BLaER1 (cell line): Measurements from ENCODE around the gene PFN1.
"Not testable (repeated sequence)": the region's sequence is repeated elsewhere in the genome, so short reads cannot be mapped to it uniquely, and the experiment has no call there.

ENCODE experiments used
- H3K27ac ChIP-seq: shearing (Covaris generic); formaldehyde crosslinking; 2 replicates; pipeline ENCODE4 v1.8.1; 2022
- H3K27me3 ChIP-seq: shearing (Covaris generic); formaldehyde crosslinking; 2 replicates; pipeline ENCODE4 v1.8.1; 2022
- H3K36me3 ChIP-seq: shearing (Covaris generic); formaldehyde crosslinking; 2 replicates; pipeline ENCODE4 v1.8.1; 2022
- H3K4me1 ChIP-seq: shearing (Covaris generic); formaldehyde crosslinking; 2 replicates; pipeline ENCODE4 v1.8.1; 2022
- H3K4me2 ChIP-seq: shearing (Covaris generic); formaldehyde crosslinking; 2 replicates; pipeline ENCODE4 v1.8.1; 2022
- H3K4me3 ChIP-seq: shearing (Covaris generic); formaldehyde crosslinking; 2 replicates; pipeline ENCODE4 v1.8.1; 2022
- H3K9ac ChIP-seq: shearing (Covaris generic); formaldehyde crosslinking; 2 replicates; pipeline ENCODE4 v1.8.1; 2022
- H3K9me3 ChIP-seq: shearing (Covaris generic); formaldehyde crosslinking; 2 replicates; pipeline ENCODE4 v1.8.1; 2022
- H4K20me1 ChIP-seq: shearing (Covaris generic); formaldehyde crosslinking; 2 replicates; pipeline ENCODE4 v1.8.1; 2022
- Cebpa-rat ChIP-seq: shearing (Covaris generic); IDR thresholded peaks from 2 replicates; pipeline ENCODE4 v1.8.1; 2022

PFN1 gene

DNA sequence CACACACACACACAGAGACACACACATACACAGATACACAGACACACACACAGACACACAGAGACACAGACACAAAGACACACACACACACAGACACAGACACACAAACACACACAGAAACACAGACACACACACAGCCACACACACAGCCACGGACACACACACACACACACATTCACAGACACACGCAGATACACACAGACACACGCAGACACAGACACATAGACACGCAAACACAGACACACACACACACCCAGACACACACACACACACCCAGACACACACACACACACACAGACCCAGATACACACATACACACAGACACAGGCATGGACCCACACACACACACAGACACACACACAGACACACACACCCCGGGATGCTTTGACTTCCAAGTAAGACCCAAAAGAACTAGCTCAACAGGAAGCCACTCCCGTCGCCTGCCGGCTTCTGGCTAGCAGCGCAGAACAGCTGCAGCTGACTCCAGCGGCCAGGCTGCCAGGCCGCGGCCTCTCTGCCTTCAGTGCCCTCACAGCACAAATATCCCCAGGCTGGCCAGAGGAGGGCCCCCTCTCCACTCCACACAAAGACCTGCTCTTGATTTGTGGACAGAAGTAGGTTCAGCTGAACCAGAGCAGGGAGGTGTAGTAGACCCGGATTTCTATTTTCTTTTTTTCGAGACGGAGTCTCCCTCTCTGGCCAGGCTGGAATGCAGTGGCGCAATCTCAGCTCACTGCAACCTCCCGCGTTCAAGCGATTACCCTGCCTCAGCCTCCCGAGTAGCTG, 39.4 kb downstream of the PFN1 start:
- no peaks in the 10 kb centered on the region for H3K36me3 ChIP-seq
- no peaks in the 10 kb centered on the region for H3K9me3 ChIP-seq
- H3K27me3 ChIP-seq: no peaks in the 10 kb centered on the region
- H3K9ac ChIP-seq: peak overlapping the region; percentile 21; the same call in 1 of the 2 replicates
- no peak for TF ChIP-seq Cebpa-rat
- no peaks in the 10 kb centered on the region for H4K20me1 ChIP-seq
- H3K27ac ChIP-seq: peak overlapping the region; percentile 56
- no peak overlapping the region for H3K4me3 ChIP-seq
- H3K4me2 ChIP-seq: peak overlapping the region; percentile 52
- peaks cover 30% of the 10 kb centered on the region for H3K4me1 ChIP-seq

DNA sequence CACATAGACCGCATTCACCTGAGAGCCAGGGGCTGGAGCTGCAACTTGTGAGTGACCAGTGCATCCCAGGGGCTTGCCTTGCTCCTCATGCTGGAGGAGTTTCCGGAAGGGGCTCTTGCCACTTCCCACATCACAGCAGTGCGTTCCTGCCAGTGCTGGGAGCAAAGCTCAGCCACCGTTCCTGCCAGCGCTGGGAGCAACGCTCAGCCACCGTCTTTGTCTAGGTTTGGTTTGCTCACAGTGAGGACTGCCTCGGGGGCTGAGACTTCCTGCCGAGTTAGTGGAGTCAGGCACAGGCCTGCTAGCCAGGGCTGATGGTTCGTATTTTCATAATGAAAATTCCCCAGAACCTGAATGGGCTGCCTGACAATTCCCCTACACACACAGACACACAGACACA, 40.0 kb downstream of the PFN1 start:
- peaks cover 34% of the 10 kb centered on the region for H3K4me1 ChIP-seq
- no peak for TF ChIP-seq Cebpa-rat
- H3K4me3 ChIP-seq: no peak overlapping the region
- no peaks in the 10 kb centered on the region for H4K20me1 ChIP-seq
- H3K36me3 ChIP-seq: no peaks in the 10 kb centered on the region
- no peaks in the 10 kb centered on the region for H3K27me3 ChIP-seq
- peak overlapping the region; percentile 21; the same call in 1 of the 2 replicates for H3K9ac ChIP-seq
- H3K27ac ChIP-seq: peak overlapping the region; percentile 13
- no peaks in the 10 kb centered on the region for H3K9me3 ChIP-seq
- peak overlapping the region; percentile 52 for H3K4me2 ChIP-seq

DNA sequence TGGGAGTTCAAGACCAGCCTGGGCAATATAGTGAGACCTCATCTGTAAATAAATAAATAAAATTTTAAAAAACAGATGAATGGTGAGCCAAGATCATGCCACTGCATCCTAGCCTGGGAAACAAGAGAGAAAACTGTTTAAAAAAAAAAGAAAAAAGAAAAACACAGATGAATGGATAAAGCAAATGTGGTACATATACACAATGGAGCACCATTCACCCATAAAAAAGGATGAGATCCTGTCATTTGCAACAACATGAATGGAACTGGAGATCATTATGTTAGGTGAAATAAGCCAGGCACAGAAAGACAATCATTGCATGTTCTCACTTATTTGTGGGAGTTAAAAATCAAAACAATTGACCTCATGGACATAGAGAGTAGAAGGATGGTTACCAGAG, 41.7 kb downstream of the PFN1 start:
- not testable (repeated sequence) for H3K27me3 ChIP-seq, H3K36me3 ChIP-seq, H3K27ac ChIP-seq, H3K4me2 ChIP-seq, H4K20me1 ChIP-seq, H3K9me3 ChIP-seq, H3K9ac ChIP-seq, H3K4me3 ChIP-seq
- H3K4me1 ChIP-seq: peaks cover 42% of the 10 kb centered on the region

DNA sequence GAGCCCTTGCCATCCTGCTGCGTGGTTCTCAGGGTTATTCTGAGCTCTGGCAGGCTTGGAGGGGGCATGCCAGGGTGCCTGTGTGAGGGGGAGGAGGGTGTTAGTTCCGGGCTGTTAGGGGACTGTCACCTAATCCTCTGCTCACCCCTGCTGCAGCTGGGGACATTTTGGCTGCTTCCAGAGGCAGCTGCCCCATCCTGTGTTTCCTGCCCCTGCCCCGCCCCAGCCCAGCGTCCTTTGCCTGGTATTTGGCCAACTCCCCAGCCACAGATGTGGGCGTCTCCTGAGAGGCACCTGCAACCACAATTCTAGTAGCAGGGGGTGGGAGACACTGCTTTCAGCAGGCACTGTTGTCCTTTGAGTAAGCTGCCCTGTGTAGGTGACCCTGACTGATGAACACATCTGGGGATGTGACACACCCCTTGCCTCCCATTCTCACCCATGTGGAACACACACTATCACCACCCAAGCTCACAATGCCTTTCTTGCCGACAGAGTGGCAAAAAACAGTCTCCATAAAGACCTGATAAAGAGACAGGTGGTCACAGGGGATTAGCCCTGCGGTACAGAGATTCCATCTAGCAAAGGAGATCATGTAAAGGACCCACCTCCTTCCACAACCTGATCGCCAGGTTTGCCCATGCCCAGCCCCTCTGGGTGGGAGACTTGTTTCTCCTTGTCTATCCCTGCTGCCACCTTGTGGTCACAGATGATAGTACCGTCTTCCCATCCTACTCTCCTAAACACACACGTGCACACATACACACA, 45.1 kb downstream of the PFN1 start, which contains the start of gene CHRNE:
TSS of gene CHRNE (minus strand) at position 48 of the 768 bp plus-strand sequence. CDS start at position 13, 35 bp downstream.
- no peak for TF ChIP-seq Cebpa-rat
- Histone ChIP-seq H3K27me3 (peaks cover 33% of the 10 kb centered on the region), H3K9me3 (no peaks in the 10 kb centered on the region), H3K4me3 (peak within 1 kb of the TSS; percentile 45; the same call in 1 of the 2 replicates), H3K27ac (peak within 1 kb of the TSS; percentile 40; the same call in 1 of the 2 replicates), H3K4me2 (peak within 1 kb of the TSS; percentile 83), H3K9ac (peak within 1 kb of the TSS; percentile 57; the same call in 1 of the 2 replicates), H3K4me1 (peaks cover 55% of the 10 kb centered on the region), H3K36me3 (no peaks in the 10 kb centered on the region), H4K20me1 (no peaks in the 10 kb centered on the region)

DNA sequence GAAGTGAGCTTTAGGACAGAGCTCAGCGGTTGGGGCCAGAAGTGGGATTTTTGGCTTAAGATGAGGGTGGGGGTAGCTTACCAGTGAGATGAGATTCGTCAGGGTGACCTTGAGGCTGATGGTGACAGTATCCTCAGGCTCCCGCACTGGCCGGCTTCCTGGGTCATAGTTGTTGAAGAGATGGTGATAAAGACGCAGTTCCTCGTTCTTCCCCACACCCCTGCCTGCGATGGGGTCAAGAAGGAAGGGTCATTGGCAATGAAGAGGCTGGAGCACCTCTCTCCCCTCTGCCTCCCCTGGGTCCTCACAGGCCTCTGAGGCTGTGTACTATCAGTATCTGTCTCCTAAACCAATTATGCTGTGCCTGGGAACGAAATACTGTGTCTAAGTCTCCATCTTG, 45.8 kb downstream of the PFN1 start:
- H4K20me1 ChIP-seq: no peaks in the 10 kb centered on the region
- H3K4me1 ChIP-seq: peaks cover 52% of the 10 kb centered on the region
- H3K36me3 ChIP-seq: peaks cover under 1% of the 10 kb centered on the region; the same call in 1 of the 2 replicates
- H3K4me3 ChIP-seq: peak overlapping the region; percentile 45; the same call in 1 of the 2 replicates
- peaks cover 35% of the 10 kb centered on the region for H3K27me3 ChIP-seq
- peak overlapping the region; percentile 57; the same call in 1 of the 2 replicates for H3K9ac ChIP-seq
- H3K4me2 ChIP-seq: peak overlapping the region; percentile 83
- H3K27ac ChIP-seq: peak overlapping the region; percentile 40; the same call in 1 of the 2 replicates
- no peak for TF ChIP-seq Cebpa-rat
- H3K9me3 ChIP-seq: no peaks in the 10 kb centered on the region

DNA sequence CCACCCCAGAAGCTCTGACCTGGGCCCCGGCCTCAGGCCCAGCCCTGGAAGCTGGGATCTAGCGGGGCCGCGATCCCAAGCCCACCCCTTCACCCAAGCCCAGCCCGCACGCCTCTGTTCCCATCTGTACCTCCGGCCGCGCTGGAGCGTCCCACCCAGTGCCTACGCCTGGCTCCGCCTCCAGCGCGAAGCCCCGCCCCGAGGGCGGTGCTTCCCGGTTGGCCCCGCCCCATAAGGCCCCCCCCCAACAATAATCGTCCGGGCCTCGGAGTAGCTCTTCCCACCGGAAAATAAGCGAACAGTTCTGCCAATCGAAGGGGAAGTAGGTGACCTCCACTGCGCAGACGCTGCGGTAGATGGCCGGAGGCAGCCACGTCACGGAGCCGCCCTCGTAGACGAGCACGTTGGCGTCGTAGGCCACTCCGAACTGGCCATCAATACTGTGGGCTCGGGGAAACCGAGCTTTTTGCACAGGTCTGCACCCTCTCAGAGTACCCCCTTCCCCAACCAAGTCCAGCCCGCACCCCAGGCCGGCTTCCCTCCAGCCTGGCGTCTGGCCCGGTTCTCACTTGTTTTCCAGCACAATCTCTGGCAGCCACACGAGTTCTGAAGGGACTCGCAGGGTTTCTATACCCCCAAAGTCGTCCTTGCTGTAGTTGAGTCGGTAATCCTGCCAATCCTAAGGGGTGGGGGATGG, 46.5 kb downstream of the PFN1 start:
- Histone ChIP-seq H3K9me3 (no peaks in the 10 kb centered on the region), H3K4me3 (no peak overlapping the region), H3K4me2 (peak overlapping the region; percentile 83), H3K27ac (no peak overlapping the region), H3K9ac (no peak overlapping the region), H3K27me3 (peaks cover 35% of the 10 kb centered on the region), H3K4me1 (peaks cover 52% of the 10 kb centered on the region), H3K36me3 (peaks cover 8% of the 10 kb centered on the region), H4K20me1 (no peaks in the 10 kb centered on the region)
- no peak for TF ChIP-seq Cebpa-rat

DNA sequence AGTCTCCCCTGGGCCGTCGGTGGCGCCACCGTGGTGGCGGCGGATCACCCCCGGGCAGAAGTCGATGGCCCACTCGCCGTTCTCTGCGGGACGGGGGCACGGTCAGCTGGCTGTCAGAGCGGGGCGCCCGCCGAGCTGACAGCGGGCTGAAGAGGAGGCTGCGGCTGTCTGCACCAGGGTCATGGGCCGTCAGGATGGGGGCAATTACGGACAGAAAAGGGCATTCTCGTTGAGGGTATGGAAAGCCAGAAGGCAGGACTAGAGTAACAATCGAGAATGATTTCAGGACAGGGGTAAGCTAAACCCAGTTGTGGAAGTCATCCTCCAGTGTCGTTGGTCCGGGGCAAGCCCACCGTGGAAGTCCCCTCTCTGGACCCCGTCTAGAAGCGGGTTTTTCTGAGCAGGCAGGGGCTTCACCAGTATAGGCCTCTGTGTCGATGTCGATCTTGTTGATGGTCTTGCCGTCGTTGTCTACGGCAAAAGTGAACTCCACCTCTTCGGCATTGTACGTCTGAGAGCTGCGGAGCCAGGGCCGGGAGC, 47.2 kb downstream of the PFN1 start:
- H3K4me3 ChIP-seq: peak overlapping the region; percentile 46
- TF ChIP-seq Cebpa-rat: no peak

DNA sequence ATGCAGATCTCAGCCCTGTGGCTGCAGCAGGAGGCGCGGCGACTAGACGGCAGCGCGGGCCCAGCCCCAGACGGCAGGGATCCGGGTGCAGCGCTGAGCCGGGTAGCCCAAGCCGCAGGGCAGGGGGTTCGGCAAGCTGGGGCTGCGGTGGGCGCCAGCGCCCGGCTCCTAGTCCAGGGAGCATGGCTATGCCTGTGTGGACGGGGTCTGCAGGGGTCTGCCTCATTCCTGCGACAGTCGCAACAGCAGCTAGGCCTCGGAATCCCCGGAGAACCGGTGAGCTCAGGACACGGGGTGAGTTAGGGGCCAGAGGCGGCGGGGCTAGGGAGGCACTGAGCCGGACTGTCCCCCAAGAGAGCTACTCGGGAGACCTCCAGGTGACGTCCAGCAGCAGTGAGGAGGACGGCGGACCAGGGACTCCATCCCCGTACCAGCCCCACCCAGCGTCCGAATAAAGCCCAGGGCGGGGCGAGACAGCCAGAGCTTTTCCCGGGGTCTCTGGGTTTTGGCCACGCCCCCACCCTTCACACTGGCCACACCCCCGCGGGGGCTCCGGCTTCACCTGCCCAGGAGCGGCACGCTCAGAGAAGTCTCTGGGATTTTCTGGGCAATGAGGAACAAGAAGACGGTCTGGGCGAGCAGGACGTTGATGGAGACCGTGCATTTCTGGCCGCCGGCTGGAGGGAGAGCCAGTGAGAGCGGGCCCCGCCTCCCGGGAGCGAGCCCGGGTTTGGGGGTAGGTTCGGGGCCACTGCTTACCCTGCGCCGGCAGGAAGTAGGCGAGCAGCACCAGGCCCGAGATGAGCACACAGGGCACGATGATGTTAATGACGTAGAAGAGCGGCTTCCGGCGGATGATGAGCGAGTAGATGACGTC, 47.9 kb downstream of the PFN1 start:
- H3K36me3 ChIP-seq: peaks cover 21% of the 10 kb centered on the region
- H4K20me1 ChIP-seq: no peaks in the 10 kb centered on the region
- peak overlapping the region; percentile 77 for H3K4me2 ChIP-seq
- no peak overlapping the region for H3K9ac ChIP-seq
- peaks cover 35% of the 10 kb centered on the region for H3K27me3 ChIP-seq
- no peak for TF ChIP-seq Cebpa-rat
- H3K4me1 ChIP-seq: peaks cover 52% of the 10 kb centered on the region
- no peak overlapping the region for H3K27ac ChIP-seq
- peak overlapping the region; percentile 46 for H3K4me3 ChIP-seq
- H3K9me3 ChIP-seq: no peaks in the 10 kb centered on the region

More for the DNA sequence above, 47.2 kb downstream of the PFN1 start:
- no peaks in the 10 kb centered on the region for H3K9me3 ChIP-seq
- no peak overlapping the region for H3K27ac ChIP-seq
- no peak overlapping the region for H3K9ac ChIP-seq
- H3K4me2 ChIP-seq: peak overlapping the region; percentile 77
- peaks cover 52% of the 10 kb centered on the region for H3K4me1 ChIP-seq
- peaks cover 35% of the 10 kb centered on the region for H3K27me3 ChIP-seq
- H4K20me1 ChIP-seq: no peaks in the 10 kb centered on the region
- H3K36me3 ChIP-seq: peaks cover 14% of the 10 kb centered on the region
